Measurements from ENCODE around the gene E2F4.

- TF ChIP-seq POLR2AphosphoS5 (IDR thresholded peaks at IDR 0.05; ENCODE audit: low read depth, low read length) (peak; percentile 51), CTCF (IDR thresholded peaks at IDR 0.05 in 2 of 3, conservative IDR thresholded peaks at IDR 0.05 in 1 of 3; ENCODE audit: borderline replicate concordance in 1 of 3, insufficient read depth in 1 of 3, low read depth in 2 of 3, low read length in 2 of 3) (no peak), REST (IDR thresholded peaks at IDR 0.05; ENCODE audit: low read depth) (no peak), POLR2A (IDR thresholded peaks at IDR 0.05; ENCODE audit: borderline replicate concordance, extremely low read depth, insufficient read depth, insufficient read length) (no peak), SP1 (IDR thresholded peaks at IDR 0.05; ENCODE audit: low read depth) (no peak), CEBPB (IDR thresholded peaks at IDR 0.05; ENCODE audit: low read depth) (no peak), EZH2 (IDR thresholded peaks at IDR 0.05) (no peak), SIN3A (IDR thresholded peaks at IDR 0.05; ENCODE audit: low read depth) (no peak), EZH2phosphoT487 (IDR thresholded peaks at IDR 0.05; ENCODE audit: borderline replicate concordance) (no peak)
- TF ChIP-seq, protein P1, sequence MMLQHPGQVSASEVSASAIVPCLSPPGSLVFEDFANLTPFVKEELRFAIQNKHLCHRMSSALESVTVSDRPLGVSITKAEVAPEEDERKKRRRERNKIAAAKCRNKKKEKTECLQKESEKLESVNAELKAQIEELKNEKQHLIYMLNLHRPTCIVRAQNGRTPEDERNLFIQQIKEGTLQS (IDR thresholded peaks at IDR 0.05), result no peak
- TF ChIP-seq, protein P2, sequence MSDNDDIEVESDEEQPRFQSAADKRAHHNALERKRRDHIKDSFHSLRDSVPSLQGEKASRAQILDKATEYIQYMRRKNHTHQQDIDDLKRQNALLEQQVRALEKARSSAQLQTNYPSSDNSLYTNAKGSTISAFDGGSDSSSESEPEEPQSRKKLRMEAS (IDR thresholded peaks at IDR 0.05), result no peak
Observed at GRCh38 chr16:67241008-67241900, 49.3 kb downstream of the E2F4 start.

Measured in HCT116 (cell line).